ENCODE results near the gene GGA1.

Gene GGA1

DNA sequence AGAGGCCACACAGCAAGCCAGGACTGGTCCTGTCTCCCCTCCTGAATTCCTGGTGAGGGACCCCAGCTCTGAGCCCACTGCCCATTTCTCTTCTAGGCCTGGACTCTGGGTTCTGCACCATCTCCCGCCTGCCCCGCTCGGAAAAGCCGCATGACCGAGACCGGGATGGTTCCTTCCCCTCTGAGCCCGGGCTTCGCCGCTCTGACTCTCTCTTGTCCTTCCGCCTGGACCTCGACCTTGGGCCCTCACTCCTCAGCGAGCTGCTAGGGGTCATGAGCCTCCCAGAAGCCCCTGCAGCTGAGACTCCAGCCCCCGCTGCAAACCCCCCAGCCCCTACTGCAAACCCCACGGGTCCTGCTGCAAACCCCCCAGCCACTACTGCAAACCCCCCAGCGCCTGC, 40.6 kb upstream of the GGA1 start:
- TF ChIP-seq, protein P1, sequence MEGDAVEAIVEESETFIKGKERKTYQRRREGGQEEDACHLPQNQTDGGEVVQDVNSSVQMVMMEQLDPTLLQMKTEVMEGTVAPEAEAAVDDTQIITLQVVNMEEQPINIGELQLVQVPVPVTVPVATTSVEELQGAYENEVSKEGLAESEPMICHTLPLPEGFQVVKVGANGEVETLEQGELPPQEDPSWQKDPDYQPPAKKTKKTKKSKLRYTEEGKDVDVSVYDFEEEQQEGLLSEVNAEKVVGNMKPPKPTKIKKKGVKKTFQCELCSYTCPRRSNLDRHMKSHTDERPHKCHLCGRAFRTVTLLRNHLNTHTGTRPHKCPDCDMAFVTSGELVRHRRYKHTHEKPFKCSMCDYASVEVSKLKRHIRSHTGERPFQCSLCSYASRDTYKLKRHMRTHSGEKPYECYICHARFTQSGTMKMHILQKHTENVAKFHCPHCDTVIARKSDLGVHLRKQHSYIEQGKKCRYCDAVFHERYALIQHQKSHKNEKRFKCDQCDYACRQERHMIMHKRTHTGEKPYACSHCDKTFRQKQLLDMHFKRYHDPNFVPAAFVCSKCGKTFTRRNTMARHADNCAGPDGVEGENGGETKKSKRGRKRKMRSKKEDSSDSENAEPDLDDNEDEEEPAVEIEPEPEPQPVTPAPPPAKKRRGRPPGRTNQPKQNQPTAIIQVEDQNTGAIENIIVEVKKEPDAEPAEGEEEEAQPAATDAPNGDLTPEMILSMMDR (IDR thresholded peaks at IDR 0.05; ENCODE audit: control insufficient read depth, extremely low read depth, insufficient read depth) = no peak
- H3K4me3 ChIP-seq (ENCODE audit: low read depth, low read length) = no peak overlapping the region
- DNase-seq (ENCODE audit: low read depth) = no peak

DNA sequence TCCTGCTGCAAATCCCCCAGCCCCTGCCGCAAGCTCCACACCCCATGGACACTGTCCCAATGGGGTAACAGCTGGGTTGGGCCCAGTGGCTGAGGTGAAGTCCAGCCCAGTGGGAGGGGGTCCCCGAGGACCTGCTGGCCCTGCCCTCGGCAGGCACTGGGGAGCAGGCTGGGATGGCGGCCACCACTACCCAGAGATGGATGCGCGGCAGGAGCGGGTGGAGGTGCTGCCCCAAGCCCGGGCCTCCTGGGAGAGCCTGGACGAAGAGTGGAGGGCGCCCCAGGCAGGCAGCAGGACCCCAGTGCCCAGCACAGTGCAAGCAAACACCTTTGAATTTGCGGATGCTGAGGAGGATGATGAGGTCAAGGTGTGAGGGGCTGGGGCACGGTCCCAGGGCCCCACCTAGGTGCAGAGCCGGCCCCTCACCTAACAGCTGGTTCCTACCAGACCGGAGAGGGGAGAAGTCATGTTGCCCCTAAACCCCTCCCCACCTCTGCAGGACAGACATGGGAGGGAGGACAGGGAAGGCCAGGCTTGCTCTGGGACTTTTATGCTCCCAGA, 40.1 kb upstream of the GGA1 start:
- H3K4me3 ChIP-seq (ENCODE audit: low read depth, low read length) = no peak overlapping the region
- DNase-seq (ENCODE audit: low read depth) = no peak
- TF ChIP-seq, protein P1 (IDR thresholded peaks at IDR 0.05; ENCODE audit: control insufficient read depth, extremely low read depth, insufficient read depth) = no peak

GRCh38 chr22:37569009-37569920, 39.4 kb upstream of the GGA1 start:
- no peak for DNase-seq (ENCODE audit: low read depth)
- H3K4me3 ChIP-seq (ENCODE audit: low read depth, low read length) = no peak overlapping the region
- TF ChIP-seq, protein P1 (IDR thresholded peaks at IDR 0.05; ENCODE audit: control insufficient read depth, extremely low read depth, insufficient read depth) = no peak

DNA sequence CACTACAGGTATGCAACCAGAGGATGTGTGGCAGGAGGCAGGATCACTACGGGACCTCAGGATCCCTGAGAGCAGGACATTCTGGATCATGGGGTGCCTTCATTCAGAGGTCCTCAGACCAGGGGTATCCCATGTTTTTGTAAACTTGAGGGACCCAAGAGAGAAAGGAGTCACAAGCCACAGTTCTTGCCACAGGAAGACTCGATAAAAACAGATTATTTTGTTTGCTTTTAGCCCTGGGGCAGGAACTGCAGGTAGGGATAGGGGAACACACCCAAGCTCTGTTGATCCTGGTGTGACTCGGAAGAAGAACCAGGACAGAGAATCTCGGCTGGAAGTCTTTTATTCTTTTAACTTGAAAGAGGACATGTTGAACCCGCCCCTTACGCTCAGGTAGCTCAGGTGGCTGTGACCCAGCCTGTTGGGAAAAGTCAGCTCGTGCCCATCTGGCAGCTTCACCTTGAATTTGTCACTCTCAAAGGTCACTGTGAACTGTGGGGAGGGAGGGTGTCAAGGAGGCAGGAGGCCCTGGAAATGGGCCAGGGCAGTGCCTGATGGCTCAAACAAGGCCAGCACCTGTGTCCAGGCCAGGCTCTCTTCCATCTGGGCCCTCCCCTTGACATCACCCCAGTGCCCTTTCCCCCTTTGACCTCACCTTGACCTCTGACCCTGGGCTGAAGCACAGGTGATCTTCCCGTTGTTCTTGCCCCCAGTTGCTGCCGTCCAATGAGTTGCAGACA, 38.5 kb upstream of the GGA1 start:
- DNase-seq (ENCODE audit: low read depth) = no peak
- H3K4me3 ChIP-seq (ENCODE audit: low read depth, low read length) = no peak overlapping the region
- TF ChIP-seq, protein P1 (IDR thresholded peaks at IDR 0.05; ENCODE audit: control insufficient read depth, extremely low read depth, insufficient read depth) = no peak

- no peak overlapping the region for H3K4me3 ChIP-seq (ENCODE audit: low read depth, low read length)
- no peak for DNase-seq (ENCODE audit: low read depth)
- TF ChIP-seq, protein P1 (IDR thresholded peaks at IDR 0.05; ENCODE audit: control insufficient read depth, extremely low read depth, insufficient read depth) = no peak
These were observed 38.0 kb upstream of the GGA1 start for GRCh38 chr22:37570661-37570976.

GRCh38 chr22:37571258-37571991, 37.2 kb upstream of the GGA1 start:
- DNase-seq (ENCODE audit: low read depth) = no peak
- TF ChIP-seq, protein P1 (IDR thresholded peaks at IDR 0.05; ENCODE audit: control insufficient read depth, extremely low read depth, insufficient read depth) = no peak
- H3K4me3 ChIP-seq (ENCODE audit: low read depth, low read length) = no peak overlapping the region

Measured in LNCaP clone FGC (cell line).